Astrocyte (in vitro differentiated cells and primary cell): Measurements from ENCODE around the gene WSB1. TPM values are rescaled to one million over a fixed set of nuclear protein-coding genes. Genes with fewer than 3 reads are reported as not detected.

Source experiments
- DNase-seq: peaks from one replicate; pipeline ENCODE4 v3.0.0-alpha.2; 2010; ENCODE audit warnings: low read depth
- FAIRE-seq: peaks from 2 replicates; lab custom pipeline; 2011; peaks lifted over from hg19 to GRCh38; lab: Jason Lieb, UNC
- H2AFZ ChIP-seq: 2 replicates; pipeline ENCODE4 v1.6.0; 2012; ENCODE audit warnings: low read depth, low read length, inconsistent platforms
- H3K27ac ChIP-seq: 2 replicates; pipeline ENCODE4 v1.5.1; 2011; ENCODE audit warnings: low read depth, low read length, inconsistent platforms
- H3K27me3 ChIP-seq: 2 replicates; pipeline ENCODE4 v1.6.0; 2011; ENCODE audit warnings: low read length, inconsistent platforms; ENCODE audit not compliant: insufficient read depth
- H3K36me3 ChIP-seq: 2 replicates; pipeline ENCODE4 v1.5.1; 2011; ENCODE audit warnings: low read length, inconsistent platforms; ENCODE audit not compliant: insufficient read depth
- H3K4me1 ChIP-seq: 2 replicates; pipeline ENCODE4 v1.5.1; 2011; ENCODE audit warnings: low read length, inconsistent platforms; ENCODE audit not compliant: insufficient read depth
- H3K4me2 ChIP-seq: 2 replicates; pipeline ENCODE4 v1.6.0; 2012; ENCODE audit warnings: low read length, inconsistent platforms
- H3K4me3 ChIP-seq: 2 replicates; pipeline ENCODE4 v1.5.1; 2011; ENCODE audit warnings: low read depth, mild to moderate bottlenecking, low read length, inconsistent platforms; ENCODE audit not compliant: insufficient read depth
- H3K79me2 ChIP-seq: 2 replicates; pipeline ENCODE4 v1.6.0; 2012; ENCODE audit warnings: mild to moderate bottlenecking, low read length, inconsistent platforms; ENCODE audit not compliant: insufficient read depth
- H3K9ac ChIP-seq: 2 replicates; pipeline ENCODE4 v1.6.0; 2012; ENCODE audit warnings: mild to moderate bottlenecking, low read length, inconsistent platforms
- H3K9me3 ChIP-seq: 2 replicates; pipeline ENCODE4 v1.5.1; 2012; ENCODE audit warnings: low read depth, mild to moderate bottlenecking, low read length, inconsistent platforms; ENCODE audit not compliant: insufficient read depth
- H4K20me1 ChIP-seq: 2 replicates; pipeline ENCODE4 v1.6.0; 2012; ENCODE audit warnings: low read length, inconsistent platforms; ENCODE audit not compliant: insufficient read depth
- H3K27ac Mint-ChIP-seq: one replicate; pipeline ENCODE4 v1.8.0; 2021; ENCODE audit warnings: mild to moderate bottlenecking, mixed read lengths; ENCODE audit not compliant: unreplicated experiment
- H3K27me3 Mint-ChIP-seq: one replicate; pipeline ENCODE4 v1.8.0; 2021; ENCODE audit warnings: low read depth, mixed read lengths; ENCODE audit not compliant: unreplicated experiment
- H3K36me3 Mint-ChIP-seq: one replicate; pipeline ENCODE4 v1.8.0; 2021; ENCODE audit warnings: low read depth, mixed read lengths; ENCODE audit not compliant: unreplicated experiment
- H3K4me1 Mint-ChIP-seq: one replicate; pipeline ENCODE4 v1.8.0; 2021; ENCODE audit warnings: low read depth, mixed read lengths; ENCODE audit not compliant: unreplicated experiment
- H3K4me3 Mint-ChIP-seq: one replicate; pipeline ENCODE4 v1.8.0; 2021; ENCODE audit warnings: mild to moderate bottlenecking, moderate library complexity, mixed read lengths; ENCODE audit not compliant: unreplicated experiment
- H3K9me3 Mint-ChIP-seq: one replicate; pipeline ENCODE4 v1.8.0; 2021; ENCODE audit warnings: mild to moderate bottlenecking, mixed read lengths; ENCODE audit not compliant: unreplicated experiment
- CTCF ChIP-seq: IDR thresholded peaks from 2 replicates; pipeline ENCODE4 v1.5.1; 2011; ENCODE audit warnings: low read depth, mild to moderate bottlenecking, inconsistent platforms, low read length, moderate library complexity; ENCODE audit not compliant: insufficient read depth
- EZH2 ChIP-seq: IDR thresholded peaks from 2 replicates; pipeline ENCODE4 v1.6.1; 2012; ENCODE audit warnings: mild to moderate bottlenecking, low read length, inconsistent platforms; ENCODE audit not compliant: insufficient read depth
- total RNA-seq: library from RNA; stranded (reverse); gene quantifications from 2 replicates; pipeline ENCODE4 v1.2.1, GENCODE V29; 2021

Gene WSB1
- total RNA-seq, 1 donor from 2014 or later = 217 TPM

GRCh38 chr17:27245230-27245696 lies 48.7 kb upstream of the WSB1 start:
- H3K27me3 ChIP-seq = no peaks in the 10 kb centered on the region
- Mint-ChIP-seq H3K9me3 (peaks cover 1% of the 10 kb centered on the region), H3K4me3 (no peak overlapping the region), H3K27ac (no peak overlapping the region), H3K4me1 (peaks cover 13% of the 10 kb centered on the region), H3K36me3 (peaks cover 1% of the 10 kb centered on the region), H3K27me3 (peaks cover 9% of the 10 kb centered on the region)
- no peaks in the 10 kb centered on the region for H3K79me2 ChIP-seq
- H3K36me3 ChIP-seq = no peaks in the 10 kb centered on the region
- no peak overlapping the region for H3K4me3 ChIP-seq
- DNase-seq (peak; percentile 72), FAIRE-seq (no peak)
- H3K4me2 ChIP-seq = peak overlapping the region; percentile 63
- H3K4me1 ChIP-seq = no peaks in the 10 kb centered on the region
- no peak overlapping the region for H3K27ac ChIP-seq
- H2AFZ ChIP-seq = peak overlapping the region; percentile 40
- no peaks in the 10 kb centered on the region for H3K9me3 ChIP-seq
- H4K20me1 ChIP-seq = no peaks in the 10 kb centered on the region
- TF ChIP-seq CTCF (peak; percentile 41), EZH2 (no peak)
- H3K9ac ChIP-seq = peak overlapping the region; percentile 32

GRCh38 chr17:27246537-27246936 lies 47.4 kb upstream of the WSB1 start:
- Histone ChIP-seq H3K79me2 (no peaks in the 10 kb centered on the region), H3K27me3 (no peaks in the 10 kb centered on the region), H3K4me1 (no peaks in the 10 kb centered on the region), H3K9me3 (no peaks in the 10 kb centered on the region), H3K4me3 (no peak overlapping the region), H3K36me3 (no peaks in the 10 kb centered on the region), H3K9ac (no peak overlapping the region), H3K27ac (no peak overlapping the region), H2AFZ (no peak overlapping the region), H4K20me1 (no peaks in the 10 kb centered on the region), H3K4me2 (no peak overlapping the region)
- peaks cover 2% of the 10 kb centered on the region for H3K9me3 Mint-ChIP-seq
- peaks cover 14% of the 10 kb centered on the region for H3K27me3 Mint-ChIP-seq
- H3K4me1 Mint-ChIP-seq = peaks cover 10% of the 10 kb centered on the region
- no peak overlapping the region for H3K4me3 Mint-ChIP-seq
- H3K27ac Mint-ChIP-seq = no peak overlapping the region
- DNase-seq (no peak), FAIRE-seq (no peak)
- peaks cover 1% of the 10 kb centered on the region for H3K36me3 Mint-ChIP-seq
- TF ChIP-seq EZH2 = no peak
- no peak for TF ChIP-seq CTCF

GRCh38 chr17:27247071-27247957 lies 46.6 kb upstream of the WSB1 start:
- FAIRE-seq = no peak

More at GRCh38 chr17:27247071-27247957, 46.6 kb upstream of the WSB1 start:
- Mint-ChIP-seq H3K27me3 (peaks cover 17% of the 10 kb centered on the region), H3K4me3 (no peak overlapping the region), H3K9me3 (peaks cover 7% of the 10 kb centered on the region), H3K4me1 (peaks cover 8% of the 10 kb centered on the region), H3K27ac (no peak overlapping the region), H3K36me3 (peaks cover 1% of the 10 kb centered on the region)
- no peaks in the 10 kb centered on the region for H3K36me3 ChIP-seq
- no peak overlapping the region for H3K9ac ChIP-seq
- no peak overlapping the region for H3K27ac ChIP-seq
- no peaks in the 10 kb centered on the region for H3K9me3 ChIP-seq
- H3K4me3 ChIP-seq = no peak overlapping the region
- no peak overlapping the region for H3K4me2 ChIP-seq
- H3K79me2 ChIP-seq = no peaks in the 10 kb centered on the region
- no peaks in the 10 kb centered on the region for H3K4me1 ChIP-seq
- H2AFZ ChIP-seq = no peak overlapping the region
- TF ChIP-seq EZH2 (no peak), CTCF (no peak)
- H4K20me1 ChIP-seq = no peaks in the 10 kb centered on the region
- H3K27me3 ChIP-seq = no peaks in the 10 kb centered on the region
- peak; percentile 66 for DNase-seq
